ENCODE results near the gene RNF169.

The RNF169 gene

DNA sequence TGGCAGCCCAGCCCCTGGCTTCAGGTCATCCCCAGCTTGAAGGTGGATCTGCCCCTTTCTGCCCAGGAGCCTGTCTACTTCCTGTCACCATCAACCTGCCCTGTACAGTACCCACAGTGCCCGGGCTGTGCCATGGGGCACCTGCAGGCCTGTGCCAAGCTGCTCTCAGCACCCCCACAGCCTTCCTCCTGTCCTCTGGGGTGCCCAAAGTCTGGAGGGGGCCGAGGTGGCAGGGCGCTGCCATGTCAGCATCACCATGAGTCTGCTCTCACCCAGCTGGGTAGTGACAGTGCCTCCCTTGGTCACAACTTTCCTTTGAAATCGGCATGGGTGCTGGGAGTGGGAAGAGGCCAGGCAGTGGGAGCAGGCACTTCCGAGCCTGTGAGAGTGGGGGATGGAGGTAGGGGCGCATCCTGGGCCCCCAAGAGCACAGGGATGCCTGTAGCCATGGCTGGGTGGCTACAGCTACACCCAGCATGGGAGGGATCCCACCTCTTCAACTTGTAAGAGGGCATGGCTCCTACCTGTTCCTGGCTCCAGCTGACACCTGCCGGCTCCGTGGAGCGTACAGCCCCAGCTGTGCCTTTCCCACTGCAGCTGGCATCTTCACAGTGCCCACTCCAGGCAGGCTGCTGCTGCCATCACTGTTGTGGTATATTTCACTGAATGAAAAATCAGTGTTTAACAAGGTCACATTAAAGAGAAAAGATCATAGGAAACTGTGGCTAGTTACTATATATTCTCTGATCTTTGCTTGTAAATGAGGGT, 42.9 kb downstream of the RNF169 start:
- H2AFZ ChIP-seq (ENCODE audit: insufficient read depth, low read length, poor library complexity), result no peak overlapping the region
- no peak overlapping the region for H3K18ac ChIP-seq (ENCODE audit: low read length)
- no peak overlapping the region for H2BK5ac ChIP-seq (ENCODE audit: low read depth, low read length, poor library complexity)
- no peaks in the 10 kb centered on the region for H3K79me2 ChIP-seq (ENCODE audit: control insufficient read depth, insufficient read depth, low read length, poor library complexity)
- H3K14ac ChIP-seq (ENCODE audit: low read length), result no peak overlapping the region
- H3K36me3 ChIP-seq (ENCODE audit: control insufficient read depth in 1 of 2, insufficient read depth in 2 of 2, low read length in 2 of 2), result peaks cover 15 to 16% of the 10 kb centered on the region in 2 experiments
- H4K91ac ChIP-seq (ENCODE audit: low read depth, low read length), result no peak overlapping the region
- H3K9ac ChIP-seq (ENCODE audit: low read length), result no peak overlapping the region
- no peak overlapping the region for H3K27ac ChIP-seq (ENCODE audit: low read depth, low read length)
- H3K4me2 ChIP-seq (ENCODE audit: low read length), result no peak overlapping the region
- no peak overlapping the region for H2BK12ac ChIP-seq (ENCODE audit: low read length)
- H3K23ac ChIP-seq (ENCODE audit: low read length), result no peak overlapping the region
- no peak overlapping the region for H4K8ac ChIP-seq (ENCODE audit: low read depth, low read length)
- no peak for DNase-seq
- H2BK120ac ChIP-seq (ENCODE audit: insufficient read depth, low read length, poor library complexity), result no peak overlapping the region
- H3K4ac ChIP-seq (ENCODE audit: low read depth, low read length), result no peak overlapping the region
- no peak overlapping the region for H3K4me3 ChIP-seq (ENCODE audit: low read depth, low read length)
- no peaks in the 10 kb centered on the region for H3K27me3 ChIP-seq (ENCODE audit: insufficient read depth, low read length)
- H3K9me3 ChIP-seq (ENCODE audit: insufficient read depth, low read depth, low read length), result peaks cover 4% of the 10 kb centered on the region
- H3K79me1 ChIP-seq (ENCODE audit: low read length), result no peaks in the 10 kb centered on the region
- no peak overlapping the region for H2AK5ac ChIP-seq (ENCODE audit: low read length)
- no CpG with 5 or more reads among the region's 9 CpGs for WGBS (ENCODE audit: extremely low coverage, insufficient coverage, insufficient read length)
- no peaks in the 10 kb centered on the region for H3K4me1 ChIP-seq (ENCODE audit: control insufficient read depth in 1 of 2, insufficient read depth in 2 of 2, low read length in 2 of 2)
- H4K12ac ChIP-seq (ENCODE audit: low read depth, low read length), result no peak overlapping the region

DNA sequence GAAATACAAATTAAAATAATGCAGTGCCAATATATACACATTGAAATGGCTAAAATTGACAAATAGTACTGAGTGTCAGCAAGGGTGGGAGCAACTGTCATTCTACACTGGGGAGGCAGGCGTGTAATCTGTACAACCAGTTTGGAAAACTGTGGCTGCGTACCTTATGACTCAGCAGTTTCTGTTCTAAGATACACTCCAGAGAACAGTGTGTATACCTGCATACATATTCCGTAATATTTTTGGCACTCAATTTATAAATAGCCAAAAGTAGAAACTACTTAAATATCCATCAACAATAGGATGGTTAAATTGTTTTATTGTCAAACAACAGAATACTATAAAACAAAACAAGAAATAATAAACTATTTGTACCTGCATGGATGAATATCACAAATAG, 57.6 kb downstream of the RNF169 start:
- Histone ChIP-seq H3K9me3 (ENCODE audit: insufficient read depth, low read depth, low read length) (no peaks in the 10 kb centered on the region), H3K27me3 (ENCODE audit: insufficient read depth, low read length) (no peaks in the 10 kb centered on the region), H3K79me2 (ENCODE audit: control insufficient read depth, insufficient read depth, low read length, poor library complexity) (no peaks in the 10 kb centered on the region), H4K12ac (ENCODE audit: low read depth, low read length) (no peak overlapping the region), H3K23ac (ENCODE audit: low read length) (no peak overlapping the region), H3K27ac (ENCODE audit: low read depth, low read length) (no peak overlapping the region), H3K9ac (ENCODE audit: low read length) (no peak overlapping the region), H2AFZ (ENCODE audit: insufficient read depth, low read length, poor library complexity) (no peak overlapping the region), H4K8ac (ENCODE audit: low read depth, low read length) (no peak overlapping the region), H2BK12ac (ENCODE audit: low read length) (no peak overlapping the region), H3K4ac (ENCODE audit: low read depth, low read length) (no peak overlapping the region), H3K36me3 (ENCODE audit: control insufficient read depth in 1 of 2, insufficient read depth in 2 of 2, low read length in 2 of 2) (no peaks in the 10 kb centered on the region), H4K91ac (ENCODE audit: low read depth, low read length) (no peak overlapping the region), H3K79me1 (ENCODE audit: low read length) (no peaks in the 10 kb centered on the region), H2BK120ac (ENCODE audit: insufficient read depth, low read length, poor library complexity) (no peak overlapping the region), H2AK5ac (ENCODE audit: low read length) (no peak overlapping the region), H3K4me3 (ENCODE audit: low read depth, low read length) (no peak overlapping the region), H3K14ac (ENCODE audit: low read length) (no peak overlapping the region), H3K4me1 (ENCODE audit: control insufficient read depth in 1 of 2, insufficient read depth in 2 of 2, low read length in 2 of 2) (peaks cover 0 to 1% of the 10 kb centered on the region in 2 experiments), H3K18ac (ENCODE audit: low read length) (no peak overlapping the region), H2BK5ac (ENCODE audit: low read depth, low read length, poor library complexity) (no peak overlapping the region), H3K4me2 (ENCODE audit: low read length) (no peak overlapping the region)
- DNase-seq, result no peak
- no CpG with 5 or more reads among the region's 3 CpGs for WGBS (ENCODE audit: extremely low coverage, insufficient coverage, insufficient read length)

DNA sequence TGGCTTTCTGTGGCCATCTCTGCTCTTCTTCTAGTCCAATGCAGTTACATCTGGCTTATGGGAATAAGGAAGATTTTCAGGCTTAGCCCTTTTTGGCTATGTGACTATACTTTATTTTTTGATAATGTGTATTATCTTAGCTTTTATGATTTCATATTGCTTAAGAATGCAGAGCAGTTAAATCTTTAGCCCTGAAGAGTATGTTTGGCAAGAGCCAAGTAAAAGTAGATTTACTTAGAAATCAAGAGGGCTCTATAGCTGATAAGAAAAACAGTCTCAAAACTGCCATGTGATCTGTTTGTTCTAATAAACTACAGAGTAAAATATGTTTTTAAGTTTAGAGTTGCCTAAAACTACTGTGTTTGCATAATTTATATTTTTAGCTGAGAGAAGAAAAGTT, 61.2 kb downstream of the RNF169 start:
- Histone ChIP-seq H2AK5ac (ENCODE audit: low read length) (no peak overlapping the region), H2BK120ac (ENCODE audit: insufficient read depth, low read length, poor library complexity) (no peak overlapping the region), H3K27me3 (ENCODE audit: insufficient read depth, low read length) (no peaks in the 10 kb centered on the region), H3K4ac (ENCODE audit: low read depth, low read length) (no peak overlapping the region), H3K23ac (ENCODE audit: low read length) (no peak overlapping the region), H3K18ac (ENCODE audit: low read length) (no peak overlapping the region), H3K9me3 (ENCODE audit: insufficient read depth, low read depth, low read length) (no peaks in the 10 kb centered on the region), H3K14ac (ENCODE audit: low read length) (no peak overlapping the region), H4K12ac (ENCODE audit: low read depth, low read length) (no peak overlapping the region), H4K8ac (ENCODE audit: low read depth, low read length) (no peak overlapping the region), H3K79me1 (ENCODE audit: low read length) (no peaks in the 10 kb centered on the region), H3K9ac (ENCODE audit: low read length) (no peak overlapping the region), H3K4me3 (ENCODE audit: low read depth, low read length) (no peak overlapping the region), H3K4me1 (ENCODE audit: control insufficient read depth in 1 of 2, insufficient read depth in 2 of 2, low read length in 2 of 2) (peaks cover 0 to 1% of the 10 kb centered on the region in 2 experiments), H3K36me3 (ENCODE audit: control insufficient read depth in 1 of 2, insufficient read depth in 2 of 2, low read length in 2 of 2) (no peaks in the 10 kb centered on the region), H2AFZ (ENCODE audit: insufficient read depth, low read length, poor library complexity) (no peak overlapping the region), H3K79me2 (ENCODE audit: control insufficient read depth, insufficient read depth, low read length, poor library complexity) (no peaks in the 10 kb centered on the region), H2BK5ac (ENCODE audit: low read depth, low read length, poor library complexity) (no peak overlapping the region), H3K27ac (ENCODE audit: low read depth, low read length) (no peak overlapping the region), H2BK12ac (ENCODE audit: low read length) (no peak overlapping the region), H4K91ac (ENCODE audit: low read depth, low read length) (no peak overlapping the region), H3K4me2 (ENCODE audit: low read length) (no peak overlapping the region)
- DNase-seq, result no peak

DNA sequence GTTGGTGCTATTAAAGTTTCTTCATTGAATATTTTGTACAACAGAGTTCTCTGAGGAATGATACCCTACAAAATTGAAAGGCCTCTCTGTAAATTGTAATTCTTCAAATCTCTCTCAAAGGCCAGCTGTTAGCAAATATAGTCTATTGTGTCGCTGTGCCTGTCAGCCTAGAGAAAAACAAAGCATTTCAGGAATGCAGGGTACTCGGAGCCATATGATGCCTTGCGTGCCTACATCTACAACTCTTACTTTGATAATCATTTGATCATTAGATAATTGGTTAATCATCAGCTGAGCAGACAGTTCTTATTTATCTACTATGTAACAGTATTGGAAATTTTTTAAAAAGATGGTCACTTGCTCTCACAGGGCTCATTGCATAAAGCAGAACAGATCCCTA, 67.3 kb downstream of the RNF169 start:
- H3K79me1 ChIP-seq (ENCODE audit: low read length), result no peaks in the 10 kb centered on the region
- no peak overlapping the region for H3K14ac ChIP-seq (ENCODE audit: low read length)
- H3K27me3 ChIP-seq (ENCODE audit: insufficient read depth, low read length), result no peaks in the 10 kb centered on the region
- no peaks in the 10 kb centered on the region for H3K79me2 ChIP-seq (ENCODE audit: control insufficient read depth, insufficient read depth, low read length, poor library complexity)
- no CpG with 5 or more reads among the region's 3 CpGs for WGBS (ENCODE audit: extremely low coverage, insufficient coverage, insufficient read length)
- no peak overlapping the region for H4K12ac ChIP-seq (ENCODE audit: low read depth, low read length)
- no peak overlapping the region for H4K91ac ChIP-seq (ENCODE audit: low read depth, low read length)
- H3K27ac ChIP-seq (ENCODE audit: low read depth, low read length), result no peak overlapping the region
- no peak overlapping the region for H3K9ac ChIP-seq (ENCODE audit: low read length)
- no peak overlapping the region for H2BK12ac ChIP-seq (ENCODE audit: low read length)
- H3K18ac ChIP-seq (ENCODE audit: low read length), result no peak overlapping the region
- H2BK120ac ChIP-seq (ENCODE audit: insufficient read depth, low read length, poor library complexity), result no peak overlapping the region
- no peaks in the 10 kb centered on the region for H3K36me3 ChIP-seq (ENCODE audit: control insufficient read depth in 1 of 2, insufficient read depth in 2 of 2, low read length in 2 of 2)
- H3K4me1 ChIP-seq (ENCODE audit: control insufficient read depth in 1 of 2, insufficient read depth in 2 of 2, low read length in 2 of 2), result no peaks in the 10 kb centered on the region
- no peak overlapping the region for H2AK5ac ChIP-seq (ENCODE audit: low read length)
- H3K4ac ChIP-seq (ENCODE audit: low read depth, low read length), result no peak overlapping the region
- no peak overlapping the region for H4K8ac ChIP-seq (ENCODE audit: low read depth, low read length)
- H3K4me2 ChIP-seq (ENCODE audit: low read length), result no peak overlapping the region
- H3K4me3 ChIP-seq (ENCODE audit: low read depth, low read length), result no peak overlapping the region
- no peak overlapping the region for H3K23ac ChIP-seq (ENCODE audit: low read length)
- H3K9me3 ChIP-seq (ENCODE audit: insufficient read depth, low read depth, low read length), result no peaks in the 10 kb centered on the region
- no peak overlapping the region for H2AFZ ChIP-seq (ENCODE audit: insufficient read depth, low read length, poor library complexity)
- H2BK5ac ChIP-seq (ENCODE audit: low read depth, low read length, poor library complexity), result no peak overlapping the region
- peak in 1 of 2 donors; percentile 26 for DNase-seq
